DND-41 (cell line): Measurements from ENCODE around the gene RFX1.

Experiments used
- CTCF ChIP-seq: IDR thresholded peaks from 2 replicates; pipeline ENCODE4 v1.5.1; 2012; ENCODE audit warnings: borderline replicate concordance, low read length, moderate library complexity, mild to moderate bottlenecking; ENCODE audit not compliant: poor library complexity, severe bottlenecking; ENCODE audit errors: extremely low read depth
- EZH2 ChIP-seq: IDR thresholded peaks from 3 replicates; pipeline ENCODE4 v1.6.1; 2012; ENCODE audit warnings: borderline replicate concordance, low read depth, mild to moderate bottlenecking, moderate library complexity, low read length, inconsistent platforms; ENCODE audit not compliant: severe bottlenecking

- TF ChIP-seq CTCF, result no peak
- TF ChIP-seq EZH2, result no peak
Observed at GRCh38 chr19:14054099-14054498, 48.0 kb upstream of the RFX1 start.
